Activated CD8-positive, alpha-beta memory T cell treated with anti-CD3 and anti-CD28 coated beads for 36 hours (primary cell): Measurements from ENCODE around the gene SLC9A8. TPM values are rescaled to one million over a fixed set of nuclear protein-coding genes. Genes with fewer than 3 reads are reported as not detected.

Experiments
- CTCF ChIA-PET: fragments of 350-600 bp; sonication (Branson Sonifier 250); formaldehyde crosslinking; loops from one replicate; lab custom pipeline; 2021; ENCODE audit warnings: antibody characterized with exemption; lab: Charles Lee
- POLR2A ChIA-PET: fragments of 350-600 bp; sonication (Branson Sonifier 250); formaldehyde crosslinking; loops from one replicate; lab custom pipeline; 2021; ENCODE audit warnings: antibody characterized with exemption; lab: Charles Lee
- total RNA-seq, 2 experiments: library from RNA; stranded (reverse); gene quantifications; one replicate each; pipeline ENCODE4 v1.2.3, GENCODE V29; 2021

Gene SLC9A8
- total RNA-seq, 2 experiments from 2014 or later, result 8.6 to 10.0 TPM

GRCh38 chr20:49785149-49785851, 27.3 kb upstream of the SLC9A8 start:
- ChIA-PET POLR2A (no interaction called here), CTCF (interaction anchor here (1.6 kb wide), 1 partner anchor 175 kb away, joined by 3 read pairs; no protein-coding TSS in a partner anchor)

- ChIA-PET CTCF (interaction anchor here (1.6 kb wide), 1 partner anchor 176 kb away, joined by 3 read pairs; no protein-coding TSS in a partner anchor), POLR2A (no interaction called here)
These were observed 26.8 kb upstream of the SLC9A8 start for GRCh38 chr20:49785852-49786175.

- POLR2A ChIA-PET, result no interaction called here
- CTCF ChIA-PET, result interaction anchor here (1.6 kb wide), 1 partner anchor 176 kb away, joined by 3 read pairs; no protein-coding TSS in a partner anchor
These were observed 26.4 kb upstream of the SLC9A8 start for GRCh38 chr20:49786196-49786595.

GRCh38 chr20:49786668-49787370, 25.8 kb upstream of the SLC9A8 start:
- ChIA-PET CTCF (interaction anchor here (0.6 to 1.6 kb wide), 3 partner anchors 59 to 273 kb away, joined by 3 to 5 read pairs (median 4); no protein-coding TSS in a partner anchor), POLR2A (no interaction called here)

GRCh38 chr20:49787371-49788357, 25.0 kb upstream of the SLC9A8 start:
- ChIA-PET CTCF (interaction anchor here (0.6 to 1.6 kb wide), 3 partner anchors 59 to 272 kb away, joined by 3 to 5 read pairs (median 4); no protein-coding TSS in a partner anchor), POLR2A (no interaction called here)

GRCh38 chr20:49790077-49790798, 22.4 kb upstream of the SLC9A8 start:
- ChIA-PET POLR2A (interaction anchor here (0.6 kb wide), 1 partner anchor 11 kb away, joined by 3 read pairs; no protein-coding TSS in a partner anchor), CTCF (no interaction called here)

GRCh38 chr20:49791165-49791564, 21.5 kb upstream of the SLC9A8 start:
- ChIA-PET CTCF (no interaction called here), POLR2A (no interaction called here)

- ChIA-PET CTCF (no interaction called here), POLR2A (no interaction called here)
These were observed 20.6 kb upstream of the SLC9A8 start for GRCh38 chr20:49792006-49792405.

GRCh38 chr20:49792611-49793010, 20.0 kb upstream of the SLC9A8 start:
- POLR2A ChIA-PET, result no interaction called here
- CTCF ChIA-PET, result interaction anchor here (0.6 to 1.1 kb wide), 2 partner anchors 9 to 85 kb away, joined by 3 read pairs; no protein-coding TSS in a partner anchor

GRCh38 chr20:49794336-49795134, 18.1 kb upstream of the SLC9A8 start:
- ChIA-PET POLR2A (interaction anchor here (0.5 to 1.0 kb wide), 3 partner anchors 14 to 106 kb away, joined by 4 to 6 read pairs (median 4); no protein-coding TSS in a partner anchor), CTCF (interaction anchor here (1.4 kb wide), 1 partner anchor 13 kb away, joined by 3 read pairs; no protein-coding TSS in a partner anchor)

GRCh38 chr20:49795135-49795424, 17.5 kb upstream of the SLC9A8 start:
- ChIA-PET CTCF (interaction anchor here (1.4 kb wide), 1 partner anchor 12 kb away, joined by 3 read pairs; no protein-coding TSS in a partner anchor), POLR2A (interaction anchor here (0.6 kb wide), 1 partner anchor 15 kb away, joined by 6 read pairs; no protein-coding TSS in a partner anchor)

GRCh38 chr20:49796600-49797343, 15.9 kb upstream of the SLC9A8 start:
- POLR2A ChIA-PET, result no interaction called here
- CTCF ChIA-PET, result no interaction called here

GRCh38 chr20:49797344-49797615, 15.3 kb upstream of the SLC9A8 start:
- POLR2A ChIA-PET, result no interaction called here

GRCh38 chr20:49798718-49799117, 13.9 kb upstream of the SLC9A8 start:
- CTCF ChIA-PET, result no interaction called here
- POLR2A ChIA-PET, result no interaction called here

More at GRCh38 chr20:49797344-49797615, 15.3 kb upstream of the SLC9A8 start:
- CTCF ChIA-PET, result no interaction called here

- POLR2A ChIA-PET, result no interaction called here
These were observed 12.9 kb upstream of the SLC9A8 start for GRCh38 chr20:49799698-49800097.

GRCh38 chr20:49803418-49803817, 9.2 kb upstream of the SLC9A8 start:
- ChIA-PET POLR2A (no interaction called here), CTCF (no interaction called here)

More at GRCh38 chr20:49799698-49800097, 12.9 kb upstream of the SLC9A8 start:
- CTCF ChIA-PET, result no interaction called here

- POLR2A ChIA-PET, result no interaction called here
These were observed 8.3 kb upstream of the SLC9A8 start for GRCh38 chr20:49804364-49804763.

More at GRCh38 chr20:49804364-49804763, 8.3 kb upstream of the SLC9A8 start:
- CTCF ChIA-PET, result no interaction called here
